HG03175 (cell line): ENCODE results near the gene LMBR1L.

Experiments used
- ATAC-seq: cut with Tn5 transposase; IDR thresholded peaks from one replicate; pipeline ENCODE4 v1.9.1; 2021; ENCODE audit warnings: mild to moderate bottlenecking, moderate library complexity; ENCODE audit not compliant: unreplicated experiment

LMBR1L gene

GRCh38 chr12:49121047-49121696, 10.5 kb upstream of the LMBR1L start:
- ATAC-seq, result no peak

DNA sequence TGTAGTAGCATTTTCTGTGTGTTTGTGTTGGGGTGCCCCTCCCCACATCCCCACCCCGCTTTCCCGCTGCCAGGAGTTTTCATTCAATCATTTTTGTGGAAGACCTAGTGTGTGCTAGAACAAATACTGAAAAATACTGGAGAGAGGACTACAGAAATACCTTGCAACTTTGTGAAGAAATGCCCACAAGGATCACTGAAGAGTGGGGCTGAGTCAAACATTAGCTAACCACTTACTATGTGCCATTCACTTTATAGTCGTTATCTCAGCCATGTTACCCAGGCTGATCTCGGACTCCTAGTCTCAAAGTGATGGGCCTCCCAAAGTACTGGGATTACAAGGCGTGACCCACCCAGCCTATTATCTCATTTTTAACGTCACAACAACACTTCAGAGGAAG, 559 bp upstream of the LMBR1L start:
- no peak for ATAC-seq

DNA sequence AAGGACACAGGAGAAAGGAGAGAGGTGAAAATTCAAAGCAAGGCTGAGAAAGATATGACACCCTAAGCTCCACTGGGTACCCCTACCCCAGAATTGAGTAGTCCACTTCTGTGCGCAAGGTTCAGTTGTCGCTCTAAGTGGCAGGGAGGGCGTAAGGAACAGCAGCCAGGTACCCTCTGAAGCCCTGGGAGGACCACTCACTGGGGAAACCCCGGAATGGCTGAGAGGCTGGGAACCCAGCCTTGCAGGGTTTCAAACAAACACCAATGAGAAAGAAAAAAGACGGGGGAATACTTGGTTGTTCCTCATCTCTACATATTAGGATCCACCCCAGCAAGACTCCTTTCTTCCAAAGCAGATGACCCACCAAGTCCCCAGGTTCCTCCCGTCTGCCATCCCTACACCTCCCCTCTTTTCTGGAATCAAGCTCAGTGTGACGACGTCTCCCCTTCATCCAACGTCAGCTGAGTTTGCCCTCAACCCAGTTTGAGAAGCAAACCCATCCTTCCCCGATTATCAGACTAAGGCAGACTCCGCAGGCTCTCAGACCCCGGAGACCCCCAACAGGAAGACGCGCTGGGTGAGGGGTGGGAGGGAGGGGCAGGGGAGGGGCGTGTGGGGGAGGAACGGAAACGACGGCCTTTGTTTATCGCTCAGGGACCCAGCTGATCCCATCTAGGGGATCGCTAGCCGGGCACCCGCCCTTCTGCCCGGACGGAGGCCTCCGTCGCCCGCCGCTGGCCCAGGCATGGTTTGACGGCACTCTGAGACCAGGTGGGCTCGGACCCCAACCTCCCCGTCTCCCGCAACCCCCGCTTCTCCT, 795 bp downstream of the LMBR1L start:
- no peak for ATAC-seq

DNA sequence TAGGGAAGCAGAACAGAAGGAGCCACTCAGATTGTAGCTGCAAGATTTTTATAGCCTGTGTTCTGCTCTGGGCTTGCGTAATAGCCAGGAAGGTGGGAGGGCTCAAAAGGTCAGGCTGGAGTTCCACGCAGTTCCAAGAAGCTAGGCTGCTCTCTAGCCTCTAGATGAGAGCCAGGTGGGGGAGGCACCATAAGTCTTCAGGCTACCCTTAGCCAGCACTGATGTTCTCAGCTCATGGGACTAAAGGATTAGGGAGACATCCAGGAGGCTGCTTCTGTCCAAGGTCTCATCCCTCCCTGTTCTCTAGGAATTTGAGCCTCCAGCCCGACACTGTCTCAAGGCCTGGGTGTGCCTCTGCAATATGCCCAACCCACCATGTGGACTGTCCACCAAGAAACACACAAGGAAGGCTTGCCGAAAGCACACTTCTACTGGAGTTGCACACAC, 1.7 kb downstream of the LMBR1L start:
- ATAC-seq, result no peak

DNA sequence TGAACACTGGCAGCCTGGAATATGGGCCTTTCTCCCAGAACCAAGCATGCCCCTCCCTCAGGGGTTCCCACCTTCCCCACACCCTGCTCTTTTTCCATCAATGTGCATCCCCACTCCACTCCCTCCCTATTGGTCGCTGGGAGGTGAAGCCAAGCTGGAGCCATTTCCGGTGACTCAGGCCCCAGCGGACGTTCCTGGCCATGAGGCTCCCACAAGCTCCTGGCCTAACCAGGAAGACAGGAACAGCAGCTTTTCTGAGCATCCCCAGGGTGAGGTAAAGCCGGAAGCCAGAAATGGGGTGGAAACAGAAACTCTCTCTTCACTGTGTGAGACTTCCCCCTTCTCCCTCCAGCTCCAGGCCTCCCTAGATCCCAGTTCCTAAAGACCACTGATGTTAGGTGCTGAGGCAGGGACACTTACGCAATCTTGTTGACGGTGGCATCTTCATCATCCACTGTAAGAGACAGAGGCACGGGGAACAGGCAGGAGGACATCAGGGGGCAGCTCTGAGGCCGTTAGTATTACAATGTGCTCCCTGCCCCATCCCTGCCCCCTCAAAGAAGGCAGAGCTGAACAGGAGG, 5.1 kb downstream of the LMBR1L start:
- no peak for ATAC-seq

GRCh38 chr12:49104822-49105221, 5.8 kb downstream of the LMBR1L start:
- no peak for ATAC-seq

DNA sequence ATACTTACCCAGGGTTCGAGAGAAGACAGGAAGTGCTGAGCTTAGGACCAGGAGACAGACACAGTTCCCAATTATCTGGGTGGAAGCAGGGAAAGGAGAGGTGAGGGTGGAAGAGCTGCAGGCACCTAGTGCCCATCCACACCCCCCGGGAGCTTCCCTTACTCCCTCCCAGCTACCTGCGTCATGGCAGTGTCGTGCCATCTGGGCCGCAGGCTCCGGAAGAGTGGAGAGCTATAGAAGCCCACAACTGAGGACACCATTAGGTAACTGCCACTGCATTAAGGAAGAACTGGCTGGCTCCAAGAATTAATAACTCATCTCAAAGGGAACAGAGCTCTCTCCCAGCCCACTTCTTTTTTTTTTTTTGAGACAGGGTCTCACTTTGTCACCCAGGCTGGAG, 10.3 kb downstream of the LMBR1L start:
- ATAC-seq, result no peak

- ATAC-seq, result no peak
These were observed 11.9 kb downstream of the LMBR1L start for GRCh38 chr12:49098703-49099102.

GRCh38 chr12:49098035-49098451, 12.6 kb downstream of the LMBR1L start:
- no peak for ATAC-seq

DNA sequence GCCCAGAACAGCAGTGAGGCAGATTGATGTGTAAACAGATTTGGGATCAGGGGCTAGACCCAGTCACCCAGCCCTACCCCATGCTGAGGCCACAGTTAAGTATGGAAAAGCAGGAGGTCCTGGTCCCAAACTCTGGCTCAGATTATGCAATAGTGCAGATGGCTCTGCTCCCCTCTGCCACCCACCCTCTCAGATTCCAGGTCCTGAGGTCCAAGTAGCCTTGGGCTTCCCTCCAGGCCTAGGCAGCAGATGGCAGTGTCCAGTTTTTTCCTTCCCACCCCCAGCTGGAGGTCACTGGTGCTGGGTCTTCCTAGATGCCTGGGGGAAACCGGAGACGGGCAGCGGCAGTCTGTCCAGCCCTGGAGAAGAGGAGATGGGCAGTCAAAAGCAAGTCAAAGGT, 13.3 kb downstream of the LMBR1L start:
- no peak for ATAC-seq

DNA sequence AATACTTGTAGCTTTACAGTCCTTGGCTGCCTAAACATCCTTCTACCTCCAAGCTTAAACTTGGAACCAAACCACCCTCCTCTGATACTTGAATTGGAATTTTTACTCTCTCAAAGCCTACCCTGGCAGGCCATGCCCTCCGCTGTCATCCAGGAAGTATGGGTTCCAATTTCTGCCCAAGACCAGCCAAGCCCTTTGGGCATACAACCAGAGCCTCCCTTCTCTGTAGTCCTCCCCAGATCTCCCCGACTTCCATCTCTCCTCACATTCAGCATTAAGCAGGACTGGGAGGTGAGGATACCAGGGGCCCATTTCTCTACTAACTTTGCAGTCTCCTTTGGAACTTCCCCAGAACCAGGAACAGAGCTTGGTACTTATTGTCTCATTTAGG, 15.7 kb downstream of the LMBR1L start:
- no peak for ATAC-seq

DNA sequence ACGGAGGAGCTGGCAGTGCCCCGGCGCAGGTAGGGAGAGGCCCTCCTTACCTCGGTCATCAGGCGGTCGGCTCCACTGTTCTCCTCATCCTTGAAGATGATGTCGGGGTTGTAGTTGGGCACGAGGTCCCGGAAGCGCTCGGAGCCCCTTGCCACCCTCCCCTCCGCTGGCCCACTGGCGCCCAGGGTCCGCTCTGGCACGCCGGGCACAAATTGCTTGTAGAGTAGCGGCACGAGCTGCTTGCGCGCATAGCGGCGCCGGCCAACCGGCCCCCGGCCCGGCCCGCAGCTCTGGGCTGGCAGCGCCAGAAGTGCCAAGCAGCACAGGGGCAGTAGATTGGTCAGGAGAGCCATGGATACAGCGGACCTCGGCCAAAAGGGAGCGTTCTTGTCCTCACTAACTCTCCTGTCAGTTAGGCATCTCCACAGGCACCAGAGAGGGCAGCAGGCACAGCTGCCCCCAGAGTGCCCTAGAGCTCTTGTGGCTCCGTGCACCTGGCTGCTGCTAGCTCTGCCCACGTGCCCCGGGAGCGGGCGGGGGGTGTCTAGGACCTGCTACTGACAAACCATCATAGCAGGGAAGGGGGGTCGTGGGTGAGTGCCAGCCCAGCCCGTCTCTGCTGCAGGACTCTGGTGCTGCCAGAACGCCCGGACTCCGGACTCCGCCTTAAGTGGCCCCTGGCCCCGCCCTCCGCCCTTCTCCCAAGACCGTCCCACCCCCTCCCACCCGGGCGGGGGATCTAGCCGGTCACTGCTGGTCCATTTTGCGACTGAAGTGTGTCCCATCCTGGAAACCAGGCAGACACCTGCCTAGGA, 16.3 kb downstream of the LMBR1L start, which contains the start of gene DHH:
TSS of gene DHH (minus strand) at position 642 of the 815 bp plus-strand sequence. CDS start at position 353, 289 bp downstream.
- ATAC-seq, result no peak

GRCh38 chr12:49093792-49094159, 16.9 kb downstream of the LMBR1L start:
- no peak for ATAC-seq

- no peak for ATAC-seq
These were observed 17.7 kb downstream of the LMBR1L start for GRCh38 chr12:49092816-49093406.

DNA sequence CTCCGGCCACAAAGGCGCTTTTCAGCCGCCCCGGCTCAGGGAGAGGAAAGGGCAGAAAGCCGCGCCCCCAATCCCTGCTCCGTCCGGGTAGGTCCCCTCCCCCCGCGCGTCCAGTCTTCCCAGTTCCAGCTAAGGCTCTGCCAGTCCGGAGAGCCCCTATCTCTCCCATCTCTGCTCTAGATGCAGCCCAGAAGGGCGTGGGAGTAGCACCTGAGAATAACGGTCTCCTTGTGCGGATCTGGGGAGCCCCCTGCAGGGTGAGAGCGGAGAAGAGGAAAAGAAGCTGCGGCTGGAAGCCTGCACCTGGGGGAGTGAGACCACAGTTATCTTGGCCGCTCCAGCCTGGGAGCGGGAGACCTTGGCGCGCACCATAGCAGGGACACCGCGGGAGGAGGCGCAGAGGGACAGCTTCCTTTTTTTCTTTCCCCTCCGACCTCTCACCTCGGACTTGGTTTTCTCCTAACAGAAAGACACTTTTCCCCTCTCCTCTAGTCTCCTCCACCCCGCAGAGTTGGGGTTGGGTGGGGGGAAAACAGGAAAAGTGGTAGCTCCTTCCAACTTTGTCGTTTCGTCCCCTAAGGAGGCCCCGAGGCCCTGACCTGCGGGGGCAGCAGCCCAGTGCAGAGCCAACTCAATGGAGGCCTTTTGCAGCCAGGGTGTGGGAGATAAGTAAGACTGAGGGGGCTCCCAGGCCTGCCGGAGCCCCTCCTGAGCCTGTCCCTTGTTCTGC, 18.4 kb downstream of the LMBR1L start:
- ATAC-seq, result no peak

DNA sequence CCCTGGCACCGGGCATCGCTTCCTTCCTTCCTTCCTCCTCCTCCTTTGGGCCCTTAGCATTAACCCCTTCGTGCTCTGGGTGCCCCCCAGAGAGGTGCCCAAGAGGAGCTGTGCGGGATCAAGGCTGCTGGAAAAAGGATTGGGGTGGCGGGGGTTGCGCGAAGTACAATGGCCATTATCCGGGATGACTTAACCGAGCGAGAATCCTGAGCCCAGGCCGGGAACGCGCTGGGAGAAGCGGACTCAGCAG, 18.9 kb downstream of the LMBR1L start:
- ATAC-seq, result no peak

- ATAC-seq, result no peak
These were observed 19.4 kb downstream of the LMBR1L start for GRCh38 chr12:49091056-49091835.

DNA sequence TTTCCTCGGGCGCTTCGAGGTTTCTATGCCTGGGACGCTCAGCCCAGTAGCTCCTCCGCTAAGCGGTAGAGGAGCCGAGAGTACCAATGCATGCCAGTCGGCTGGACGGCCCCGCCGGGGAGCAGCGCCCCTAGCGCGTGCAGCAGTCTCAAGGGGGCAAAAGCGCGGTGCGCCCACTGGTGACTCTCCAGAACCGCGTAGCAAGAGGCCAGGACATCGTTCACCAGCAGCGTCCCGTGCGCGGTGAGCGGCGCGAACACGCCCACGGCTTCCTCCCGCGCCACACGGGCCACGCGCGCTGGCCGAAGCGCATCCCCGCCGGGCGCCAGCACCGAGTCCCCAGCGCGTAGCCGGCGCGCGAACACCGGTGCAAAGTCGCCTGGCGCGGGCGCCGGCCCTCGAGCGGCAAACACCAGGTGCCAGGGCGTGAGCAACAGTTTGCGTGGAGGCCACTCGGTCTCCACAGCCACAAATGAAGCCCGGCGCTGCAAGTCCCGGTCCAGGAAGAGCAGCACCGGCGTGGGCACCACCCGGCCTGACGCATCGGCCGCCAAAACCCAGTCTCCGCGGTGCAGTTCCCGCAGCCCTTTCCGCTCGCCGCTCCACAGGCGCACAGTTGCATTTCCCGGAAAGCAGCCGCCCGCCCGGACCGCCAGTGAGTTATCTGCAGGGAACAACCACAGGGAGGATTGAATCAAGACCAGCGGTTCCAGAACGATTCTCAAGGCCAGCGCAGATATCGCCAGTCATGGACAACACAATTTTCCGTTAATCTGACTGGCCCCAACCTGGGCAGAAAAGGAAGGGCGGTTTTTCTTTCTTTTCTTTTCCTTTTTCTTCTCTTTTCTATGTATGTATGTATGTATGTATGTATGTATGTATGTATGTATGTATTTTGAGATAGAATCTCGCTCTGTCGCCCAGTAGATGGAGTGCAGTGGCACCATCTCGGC, 20.6 kb downstream of the LMBR1L start:
- ATAC-seq, result no peak

DNA sequence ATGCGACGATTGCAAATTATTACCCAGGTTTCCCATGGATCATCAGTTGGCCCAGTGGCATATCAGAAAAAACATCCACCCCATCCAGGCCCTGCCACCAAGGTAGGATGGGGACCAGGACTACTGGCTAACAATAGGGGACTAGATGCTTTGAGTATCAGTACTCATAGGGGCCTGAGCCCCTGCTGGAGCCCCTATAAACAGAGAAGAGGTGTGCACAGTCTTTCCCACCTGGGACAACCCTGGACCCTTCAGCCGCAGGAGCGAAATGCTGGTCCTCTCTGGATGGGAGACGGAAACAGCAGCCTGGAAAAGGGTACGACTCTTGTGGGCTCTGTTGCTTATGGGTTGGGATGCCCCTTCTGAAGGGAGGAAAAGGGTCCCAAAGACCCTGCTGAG, 21.7 kb downstream of the LMBR1L start:
- no peak for ATAC-seq
